ENCODE results near the gene GAS2.

- TF ChIP-seq EZH2 (IDR thresholded peaks at IDR 0.05; ENCODE audit: borderline replicate concordance, insufficient read depth, low read length, poor library complexity, severe bottlenecking) (no peak), CTCF (IDR thresholded peaks at IDR 0.05; ENCODE audit: poor library complexity, severe bottlenecking) (no peak)
Observed at GRCh38 chr11:22657101-22657694, 9.2 kb upstream of the GAS2 start.

Data from neural cell (in vitro differentiated cells).